Bronchus fibroblast of lung (primary cell): ENCODE data around the gene OLIG3. TPM values are rescaled to one million over a fixed set of nuclear protein-coding genes. Genes with fewer than 3 reads are reported as not detected.

Experiments
- total RNA-seq: library from RNA; depleted of rRNA; stranded (reverse); fragments of >200 nt; gene quantifications from 2 replicates; pipeline ENCODE4 v1.2.3, GENCODE V29; 2015

The OLIG3 gene
- not detected in 2 replicates for total RNA-seq

GRCh38 chr6:137494281-137494987 lies at the start of gene OLIG3:
Gene OLIG3 (minus strand): TSS chr6:137494394. CDS start chr6:137494170, 224 bp downstream.

